Measurements from ENCODE around the gene ACTRT3.

Gene ACTRT3

GRCh38 chr3:169760479-169760878 lies 8.9 kb downstream of the ACTRT3 start:
- no peak overlapping the region for H3K4me3 ChIP-seq (replicated peaks; ENCODE audit: low read depth, low read length)
- peak; percentile 35 for DNase-seq (ENCODE audit: extremely low read depth, low read depth)
- TF ChIP-seq, protein P1, sequence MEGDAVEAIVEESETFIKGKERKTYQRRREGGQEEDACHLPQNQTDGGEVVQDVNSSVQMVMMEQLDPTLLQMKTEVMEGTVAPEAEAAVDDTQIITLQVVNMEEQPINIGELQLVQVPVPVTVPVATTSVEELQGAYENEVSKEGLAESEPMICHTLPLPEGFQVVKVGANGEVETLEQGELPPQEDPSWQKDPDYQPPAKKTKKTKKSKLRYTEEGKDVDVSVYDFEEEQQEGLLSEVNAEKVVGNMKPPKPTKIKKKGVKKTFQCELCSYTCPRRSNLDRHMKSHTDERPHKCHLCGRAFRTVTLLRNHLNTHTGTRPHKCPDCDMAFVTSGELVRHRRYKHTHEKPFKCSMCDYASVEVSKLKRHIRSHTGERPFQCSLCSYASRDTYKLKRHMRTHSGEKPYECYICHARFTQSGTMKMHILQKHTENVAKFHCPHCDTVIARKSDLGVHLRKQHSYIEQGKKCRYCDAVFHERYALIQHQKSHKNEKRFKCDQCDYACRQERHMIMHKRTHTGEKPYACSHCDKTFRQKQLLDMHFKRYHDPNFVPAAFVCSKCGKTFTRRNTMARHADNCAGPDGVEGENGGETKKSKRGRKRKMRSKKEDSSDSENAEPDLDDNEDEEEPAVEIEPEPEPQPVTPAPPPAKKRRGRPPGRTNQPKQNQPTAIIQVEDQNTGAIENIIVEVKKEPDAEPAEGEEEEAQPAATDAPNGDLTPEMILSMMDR (IDR thresholded peaks at IDR 0.05; ENCODE audit: low read depth, low read length, missing control alignments) = no peak

GRCh38 chr3:169759256-169759655 lies 10.1 kb downstream of the ACTRT3 start:
- H3K4me3 ChIP-seq (replicated peaks; ENCODE audit: low read depth, low read length) = no peak overlapping the region
- TF ChIP-seq, protein P1 (IDR thresholded peaks at IDR 0.05; ENCODE audit: low read depth, low read length, missing control alignments) = no peak
- DNase-seq (ENCODE audit: extremely low read depth, low read depth) = peak; percentile 14

- DNase-seq (ENCODE audit: extremely low read depth, low read depth) = no peak
- H3K4me3 ChIP-seq (replicated peaks; ENCODE audit: low read depth, low read length) = no peak overlapping the region
- TF ChIP-seq, protein P1 (IDR thresholded peaks at IDR 0.05; ENCODE audit: low read depth, low read length, missing control alignments) = no peak
Observed at GRCh38 chr3:169758359-169758994, 10.9 kb downstream of the ACTRT3 start.

DNA sequence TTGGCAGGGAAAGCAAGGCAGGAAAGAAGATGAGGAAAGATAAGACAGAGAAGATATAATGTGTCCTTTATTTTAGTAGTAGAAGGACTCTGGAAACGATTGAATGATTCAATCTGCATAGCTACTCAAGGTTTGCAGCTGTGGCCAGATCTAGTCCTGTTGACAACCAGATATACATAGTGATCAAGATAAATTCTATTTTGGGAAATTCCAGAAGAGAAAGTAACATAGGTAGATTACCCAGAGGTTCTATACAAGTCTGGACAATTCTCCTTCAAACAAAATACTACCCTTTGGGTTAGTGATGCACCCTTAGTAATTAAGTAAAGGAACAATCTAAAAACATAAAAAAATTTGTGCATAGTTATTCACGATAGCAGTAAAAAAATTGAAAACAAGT lies 13.9 kb downstream of the ACTRT3 start:
- TF ChIP-seq, protein P1 (IDR thresholded peaks at IDR 0.05; ENCODE audit: low read depth, low read length, missing control alignments) = no peak
- no peak for DNase-seq (ENCODE audit: extremely low read depth, low read depth)
- H3K4me3 ChIP-seq (replicated peaks; ENCODE audit: low read depth, low read length) = no peak overlapping the region

- TF ChIP-seq, protein P1 (IDR thresholded peaks at IDR 0.05; ENCODE audit: low read depth, low read length, missing control alignments) = no peak
- no peak overlapping the region for H3K4me3 ChIP-seq (replicated peaks; ENCODE audit: low read depth, low read length)
- no peak for DNase-seq (ENCODE audit: extremely low read depth, low read depth)
Observed at GRCh38 chr3:169754711-169755110, 14.7 kb downstream of the ACTRT3 start.

- TF ChIP-seq, protein P1 (IDR thresholded peaks at IDR 0.05; ENCODE audit: low read depth, low read length, missing control alignments) = no peak
- no peak overlapping the region for H3K4me3 ChIP-seq (replicated peaks; ENCODE audit: low read depth, low read length)
- no peak for DNase-seq (ENCODE audit: extremely low read depth, low read depth)
Observed at GRCh38 chr3:169751875-169752274, 17.5 kb downstream of the ACTRT3 start.

GRCh38 chr3:169750665-169751064 lies 18.7 kb downstream of the ACTRT3 start:
- TF ChIP-seq, protein P1 (IDR thresholded peaks at IDR 0.05; ENCODE audit: low read depth, low read length, missing control alignments) = no peak
- no peak for DNase-seq (ENCODE audit: extremely low read depth, low read depth)
- H3K4me3 ChIP-seq (replicated peaks; ENCODE audit: low read depth, low read length) = no peak overlapping the region
